ENCODE results near the gene GPR55. TPM values are rescaled to one million over a fixed set of nuclear protein-coding genes. Genes with fewer than 3 reads are reported as not detected.
A peak's percentile ranks its signal among the peaks of the same experiment; 100 is the strongest.

The GPR55 gene
- total RNA-seq, 2 experiments from 2014 or later, result 18.8 to 20.4 TPM

- no peak for DNase-seq
- Mint-ChIP-seq H3K36me3 (peaks cover 44% of the 10 kb centered on the region), H3K27ac (peak overlapping the region; percentile 42)
Observed at GRCh38 chr2:230907361-230908091, 17.5 kb downstream of the GPR55 start.

GRCh38 chr2:230906471-230907230 lies 18.4 kb downstream of the GPR55 start:
- Mint-ChIP-seq H3K4me3 (peak overlapping the region; percentile 79), H3K9me3 (no peaks in the 10 kb centered on the region), H3K4me1 (peaks cover 88% of the 10 kb centered on the region), H3K27ac (peak overlapping the region; percentile 94), H3K27me3 (no peaks in the 10 kb centered on the region), H3K36me3 (peaks cover 44% of the 10 kb centered on the region)
- DNase-seq, result no peak

More at GRCh38 chr2:230907361-230908091, 17.5 kb downstream of the GPR55 start:
- peaks cover 84% of the 10 kb centered on the region for H3K4me1 Mint-ChIP-seq
- H3K27me3 Mint-ChIP-seq, result no peaks in the 10 kb centered on the region
- H3K9me3 Mint-ChIP-seq, result no peaks in the 10 kb centered on the region
- peak overlapping the region; percentile 79 for H3K4me3 Mint-ChIP-seq

- Mint-ChIP-seq H3K36me3 (peaks cover 38% of the 10 kb centered on the region), H3K4me1 (peaks cover 78% of the 10 kb centered on the region), H3K27ac (peak overlapping the region; percentile 94), H3K9me3 (no peaks in the 10 kb centered on the region), H3K4me3 (peak overlapping the region; percentile 79), H3K27me3 (no peaks in the 10 kb centered on the region)
- peak; percentile 91 for DNase-seq
Observed at GRCh38 chr2:230905448-230906421, 19.3 kb downstream of the GPR55 start.

GRCh38 chr2:230904856-230905447 lies 20.1 kb downstream of the GPR55 start:
- H3K4me3 Mint-ChIP-seq, result peak overlapping the region; percentile 70
- peaks cover 77% of the 10 kb centered on the region for H3K4me1 Mint-ChIP-seq
- H3K27ac Mint-ChIP-seq, result peak overlapping the region; percentile 94
- peaks cover 31% of the 10 kb centered on the region for H3K36me3 Mint-ChIP-seq
- no peaks in the 10 kb centered on the region for H3K9me3 Mint-ChIP-seq
- DNase-seq, result no peak
- H3K27me3 Mint-ChIP-seq, result no peaks in the 10 kb centered on the region

- peaks cover 73% of the 10 kb centered on the region for H3K4me1 Mint-ChIP-seq
- DNase-seq, result no peak
- H3K9me3 Mint-ChIP-seq, result no peaks in the 10 kb centered on the region
- H3K27me3 Mint-ChIP-seq, result no peaks in the 10 kb centered on the region
- H3K36me3 Mint-ChIP-seq, result peaks cover 18% of the 10 kb centered on the region
- H3K27ac Mint-ChIP-seq, result no peak overlapping the region
- H3K4me3 Mint-ChIP-seq, result no peak overlapping the region
Observed at GRCh38 chr2:230903231-230904150, 21.6 kb downstream of the GPR55 start.

- Mint-ChIP-seq H3K4me3 (no peak overlapping the region), H3K36me3 (peaks cover 11% of the 10 kb centered on the region), H3K4me1 (peaks cover 65% of the 10 kb centered on the region), H3K9me3 (no peaks in the 10 kb centered on the region), H3K27ac (no peak overlapping the region), H3K27me3 (no peaks in the 10 kb centered on the region)
- peak; percentile 66 for DNase-seq
Observed at GRCh38 chr2:230902180-230902899, 22.7 kb downstream of the GPR55 start.

GRCh38 chr2:230901006-230901405 lies 24.0 kb downstream of the GPR55 start:
- H3K4me1 Mint-ChIP-seq, result peaks cover 54% of the 10 kb centered on the region
- no peak overlapping the region for H3K27ac Mint-ChIP-seq
- DNase-seq, result no peak
- peaks cover under 1% of the 10 kb centered on the region for H3K36me3 Mint-ChIP-seq
- no peaks in the 10 kb centered on the region for H3K9me3 Mint-ChIP-seq
- no peaks in the 10 kb centered on the region for H3K27me3 Mint-ChIP-seq
- H3K4me3 Mint-ChIP-seq, result no peak overlapping the region

GRCh38 chr2:230900336-230900995 lies 24.6 kb downstream of the GPR55 start:
- no peaks in the 10 kb centered on the region for H3K36me3 Mint-ChIP-seq
- no peaks in the 10 kb centered on the region for H3K27me3 Mint-ChIP-seq
- H3K4me3 Mint-ChIP-seq, result no peak overlapping the region
- no peak overlapping the region for H3K27ac Mint-ChIP-seq
- no peaks in the 10 kb centered on the region for H3K9me3 Mint-ChIP-seq
- H3K4me1 Mint-ChIP-seq, result peaks cover 51% of the 10 kb centered on the region
- no peak for DNase-seq

GRCh38 chr2:230899786-230900185 lies 25.3 kb downstream of the GPR55 start:
- H3K4me1 Mint-ChIP-seq, result peaks cover 47% of the 10 kb centered on the region
- H3K4me3 Mint-ChIP-seq, result no peak overlapping the region
- H3K9me3 Mint-ChIP-seq, result no peaks in the 10 kb centered on the region
- H3K27me3 Mint-ChIP-seq, result no peaks in the 10 kb centered on the region
- H3K27ac Mint-ChIP-seq, result no peak overlapping the region
- no peaks in the 10 kb centered on the region for H3K36me3 Mint-ChIP-seq
- DNase-seq, result peak; percentile 59

GRCh38 chr2:230899287-230899686 lies 25.8 kb downstream of the GPR55 start:
- H3K4me3 Mint-ChIP-seq, result no peak overlapping the region
- peaks cover 3% of the 10 kb centered on the region for H3K36me3 Mint-ChIP-seq
- no peak for DNase-seq
- H3K4me1 Mint-ChIP-seq, result peaks cover 47% of the 10 kb centered on the region
- no peaks in the 10 kb centered on the region for H3K27me3 Mint-ChIP-seq
- no peaks in the 10 kb centered on the region for H3K9me3 Mint-ChIP-seq
- no peak overlapping the region for H3K27ac Mint-ChIP-seq

- H3K4me1 Mint-ChIP-seq, result peaks cover 47% of the 10 kb centered on the region
- DNase-seq, result no peak
Observed at GRCh38 chr2:230898713-230899091, 26.3 kb downstream of the GPR55 start.

GRCh38 chr2:230898016-230898712 lies 26.9 kb downstream of the GPR55 start:
- no peaks in the 10 kb centered on the region for H3K27me3 Mint-ChIP-seq
- H3K4me1 Mint-ChIP-seq, result peaks cover 44% of the 10 kb centered on the region
- peaks cover 3% of the 10 kb centered on the region for H3K36me3 Mint-ChIP-seq
- H3K4me3 Mint-ChIP-seq, result no peak overlapping the region
- DNase-seq, result no peak
- H3K9me3 Mint-ChIP-seq, result no peaks in the 10 kb centered on the region
- no peak overlapping the region for H3K27ac Mint-ChIP-seq

More at GRCh38 chr2:230898713-230899091, 26.3 kb downstream of the GPR55 start:
- H3K27me3 Mint-ChIP-seq, result no peaks in the 10 kb centered on the region
- no peak overlapping the region for H3K4me3 Mint-ChIP-seq
- peaks cover 3% of the 10 kb centered on the region for H3K36me3 Mint-ChIP-seq
- no peaks in the 10 kb centered on the region for H3K9me3 Mint-ChIP-seq
- H3K27ac Mint-ChIP-seq, result no peak overlapping the region
